Activated CD4-positive, alpha-beta T cell treated with anti-CD3 and anti-CD28 coated beads for 48 hours (primary cell): ENCODE results near the gene CATSPER4.

Experiments
- DNase-seq: peaks from one replicate; pipeline ENCODE4 v3.0.0-alpha.2; 2020

The CATSPER4 gene

DNA sequence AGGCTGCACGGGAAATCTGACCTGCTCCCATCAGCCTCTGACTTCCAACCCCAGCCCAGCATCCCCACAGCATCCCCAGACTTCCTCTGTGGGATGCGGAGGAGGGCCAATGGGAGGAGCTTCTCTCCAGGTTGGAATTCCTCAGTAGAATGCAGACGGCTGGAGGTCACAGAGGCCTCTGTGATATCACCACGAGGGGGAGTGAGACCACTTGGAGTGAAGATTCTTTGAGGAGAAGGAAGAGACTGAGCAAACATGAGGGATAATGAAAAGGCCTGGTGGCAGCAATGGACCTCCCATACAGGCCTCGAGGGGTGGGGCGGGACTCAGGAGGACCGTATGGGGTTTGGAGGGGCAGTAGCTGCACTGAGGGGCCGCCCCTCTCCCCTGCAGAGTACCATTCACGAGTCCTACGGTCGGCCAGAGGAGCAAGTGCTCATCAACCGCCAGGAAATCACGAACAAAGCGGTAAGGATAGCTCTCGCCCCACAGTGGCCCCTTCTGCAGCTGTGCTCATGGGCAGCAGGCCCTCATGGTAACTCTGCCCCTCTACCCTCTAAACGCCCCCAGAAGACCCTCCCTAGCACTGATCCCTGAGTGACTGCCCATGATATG is at the start of gene CATSPER4:
Gene CATSPER4, plus strand, starts transcription at position 230 of the 615 bp plus-strand sequence. Its CDS starts 26 bp downstream, at position 256.
- no peak for DNase-seq

GRCh38 chr1:26142159-26142558 is 48.2 kb upstream of the CATSPER4 start:
- DNase-seq = no peak

GRCh38 chr1:26145041-26145959 is 45.1 kb upstream of the CATSPER4 start:
- DNase-seq = peak; percentile 78

GRCh38 chr1:26145960-26146294 is 44.5 kb upstream of the CATSPER4 start:
- no peak for DNase-seq

DNA sequence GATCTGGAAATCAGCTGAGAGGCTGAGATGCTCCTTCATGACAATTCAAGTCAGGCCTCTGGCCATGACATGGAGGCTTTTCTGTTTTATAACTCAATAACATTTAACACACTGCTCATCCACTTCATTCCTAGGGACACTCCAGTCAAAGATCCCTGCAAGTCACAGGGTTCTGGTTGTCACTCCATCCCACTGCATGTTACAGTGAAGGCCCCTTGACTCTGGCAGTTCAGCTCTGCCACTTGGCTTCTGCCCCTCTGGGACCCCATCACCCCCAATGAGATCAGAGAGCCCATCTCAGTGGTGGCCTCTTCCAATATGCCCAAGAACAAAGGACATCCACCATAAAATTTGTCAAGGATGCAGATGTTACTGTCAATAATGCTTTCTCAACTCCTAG is 41.5 kb upstream of the CATSPER4 start:
- no peak for DNase-seq

DNA sequence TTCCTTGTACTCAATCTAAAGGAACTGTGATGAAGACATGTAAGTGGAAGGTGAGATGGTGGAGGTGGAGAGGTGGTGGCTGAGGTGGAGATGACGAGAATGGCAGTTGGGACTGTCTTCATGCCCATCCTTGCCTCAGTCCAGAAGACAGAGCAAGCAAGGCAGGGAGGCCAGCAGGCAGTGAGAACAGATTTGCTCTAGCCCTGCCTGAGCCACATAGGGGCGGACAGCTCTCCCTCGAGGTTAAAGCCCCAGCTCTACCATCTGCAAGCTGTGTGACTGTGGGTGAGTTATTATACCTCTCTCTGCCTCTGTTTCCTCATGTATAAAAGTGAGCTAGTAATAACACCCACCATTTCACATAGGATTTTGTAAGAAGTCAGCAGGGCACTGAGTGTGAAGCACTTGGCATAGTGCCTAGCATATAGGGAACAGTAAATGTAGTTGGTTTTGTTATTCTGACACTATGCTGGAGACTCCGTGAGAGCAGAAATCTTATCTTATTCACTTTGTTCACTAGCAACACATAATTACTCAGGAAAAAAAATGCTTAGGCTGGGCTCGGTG is 36.4 kb upstream of the CATSPER4 start:
- no peak for DNase-seq

GRCh38 chr1:26154750-26155149 is 35.7 kb upstream of the CATSPER4 start:
- no peak for DNase-seq

DNA sequence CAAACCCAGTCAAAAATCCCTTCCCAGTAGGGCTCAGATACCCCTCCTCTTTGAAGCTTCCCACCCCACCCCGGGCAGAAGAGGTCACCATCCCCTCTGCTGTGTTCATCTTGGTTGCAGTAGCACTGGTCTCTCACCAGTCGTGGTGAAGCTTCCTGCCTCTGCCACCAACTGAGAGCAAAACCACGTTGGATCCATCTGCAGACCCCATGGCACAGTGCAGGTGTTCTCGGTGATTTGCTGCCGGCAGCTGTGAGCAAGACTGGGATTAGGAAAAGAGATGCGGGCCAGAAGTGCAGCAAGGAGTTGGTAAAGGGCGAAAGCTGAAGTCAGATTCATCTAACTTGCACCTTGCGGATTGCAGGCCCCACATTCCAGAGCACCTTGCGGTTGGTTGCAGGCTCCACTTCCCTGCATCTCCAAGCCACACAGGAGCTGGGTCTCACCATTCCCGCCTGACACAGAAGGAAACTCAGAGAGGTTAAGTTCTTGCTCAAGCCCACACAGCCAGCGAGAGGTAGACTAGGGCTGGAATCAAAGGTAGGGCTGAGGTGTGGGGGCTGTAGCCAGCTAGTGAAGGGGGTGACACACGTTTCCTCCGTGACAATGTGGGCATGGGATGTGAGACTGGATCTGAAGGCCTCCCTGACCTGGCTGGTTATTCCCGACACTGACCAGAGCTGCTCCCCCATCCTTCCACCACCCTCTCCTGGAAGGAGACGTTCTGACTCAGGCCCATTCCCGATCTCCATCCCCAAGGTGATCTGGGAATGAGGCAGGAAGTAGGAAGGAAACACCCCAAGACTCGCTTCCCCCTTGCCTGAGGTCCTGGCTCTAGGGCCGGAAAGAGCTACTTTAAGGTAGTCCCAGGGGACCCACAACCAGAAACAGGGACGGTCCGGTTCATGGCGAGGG is 34.8 kb upstream of the CATSPER4 start:
- DNase-seq = no peak

DNA sequence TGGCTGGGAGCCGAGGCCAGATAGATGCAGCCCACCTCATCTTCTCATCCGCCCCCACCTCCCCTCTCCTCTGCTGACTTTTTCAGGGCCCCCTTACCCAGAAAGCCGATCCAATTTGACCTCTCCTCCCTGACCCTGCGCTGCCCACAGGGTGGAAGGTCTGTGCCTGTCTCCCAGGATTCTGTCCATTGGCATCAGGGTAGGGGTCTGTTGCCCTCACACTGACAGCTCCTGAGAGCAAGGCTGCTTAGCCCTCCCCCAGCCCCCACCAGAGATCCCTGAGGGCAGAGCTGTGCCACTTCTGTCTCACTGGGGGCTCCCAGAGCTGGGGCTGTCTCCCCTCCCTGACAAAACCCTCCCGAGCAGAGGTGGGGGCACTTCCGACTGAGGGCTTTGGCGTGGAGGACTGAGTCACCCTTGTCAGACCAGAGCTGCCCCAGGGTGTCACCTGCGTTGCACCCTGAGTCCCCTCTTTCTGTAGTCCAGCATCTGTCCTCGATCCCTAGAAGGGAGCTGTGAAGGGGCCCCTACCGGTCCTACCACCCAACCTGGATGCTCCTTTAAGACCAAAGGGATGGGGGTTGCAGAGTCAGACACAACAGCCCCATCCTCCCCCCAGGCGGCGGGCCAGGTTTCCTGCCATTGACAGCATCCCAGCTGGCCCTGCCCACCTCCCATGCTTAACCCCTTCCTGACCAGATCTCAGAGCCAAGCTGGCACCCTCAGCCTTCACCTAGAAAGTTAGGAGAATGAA is 33.9 kb upstream of the CATSPER4 start:
- DNase-seq = no peak

DNA sequence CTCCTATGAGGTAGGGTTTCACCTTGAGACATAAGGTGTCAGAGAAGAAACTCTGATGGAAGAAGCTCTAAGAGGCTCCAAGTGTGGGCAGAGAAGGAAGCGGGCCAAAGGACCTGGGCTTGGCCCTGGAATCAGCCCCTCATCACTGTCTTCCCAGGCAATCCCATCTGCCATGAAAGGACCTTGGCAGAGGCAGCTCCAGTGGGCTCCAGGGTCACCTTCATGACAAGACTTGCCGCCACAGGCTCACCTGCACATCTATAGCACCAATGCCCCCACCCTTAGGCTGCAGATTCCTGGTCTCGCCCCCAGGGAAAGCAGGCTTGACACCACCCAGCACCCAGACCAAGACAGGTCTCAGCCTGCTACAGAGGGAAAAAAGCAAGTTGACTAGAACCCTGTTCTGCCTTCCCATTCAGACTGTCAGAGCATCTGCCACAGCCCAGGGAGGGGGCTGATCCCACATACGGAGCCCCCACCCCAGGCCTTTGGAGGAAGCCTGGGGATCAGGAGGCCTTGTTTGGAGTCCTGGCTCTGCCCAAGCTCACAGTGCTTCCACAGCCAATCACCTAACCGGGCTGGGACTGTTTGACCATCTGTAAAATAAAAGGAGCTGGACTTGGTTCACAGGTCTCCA is 32.0 kb upstream of the CATSPER4 start:
- no peak for DNase-seq

- DNase-seq = no peak
These were observed 31.3 kb upstream of the CATSPER4 start, which contains the start of gene FAM110D for GRCh38 chr1:26158908-26159742. Gene FAM110D (plus strand): TSS chr1:26159079. CDS start chr1:26161292, 2,213 bp downstream.

- no peak for DNase-seq
These were observed 30.7 kb upstream of the CATSPER4 start for GRCh38 chr1:26159743-26160039.

- no peak for DNase-seq
These were observed 29.6 kb upstream of the CATSPER4 start for GRCh38 chr1:26160527-26161414.

DNA sequence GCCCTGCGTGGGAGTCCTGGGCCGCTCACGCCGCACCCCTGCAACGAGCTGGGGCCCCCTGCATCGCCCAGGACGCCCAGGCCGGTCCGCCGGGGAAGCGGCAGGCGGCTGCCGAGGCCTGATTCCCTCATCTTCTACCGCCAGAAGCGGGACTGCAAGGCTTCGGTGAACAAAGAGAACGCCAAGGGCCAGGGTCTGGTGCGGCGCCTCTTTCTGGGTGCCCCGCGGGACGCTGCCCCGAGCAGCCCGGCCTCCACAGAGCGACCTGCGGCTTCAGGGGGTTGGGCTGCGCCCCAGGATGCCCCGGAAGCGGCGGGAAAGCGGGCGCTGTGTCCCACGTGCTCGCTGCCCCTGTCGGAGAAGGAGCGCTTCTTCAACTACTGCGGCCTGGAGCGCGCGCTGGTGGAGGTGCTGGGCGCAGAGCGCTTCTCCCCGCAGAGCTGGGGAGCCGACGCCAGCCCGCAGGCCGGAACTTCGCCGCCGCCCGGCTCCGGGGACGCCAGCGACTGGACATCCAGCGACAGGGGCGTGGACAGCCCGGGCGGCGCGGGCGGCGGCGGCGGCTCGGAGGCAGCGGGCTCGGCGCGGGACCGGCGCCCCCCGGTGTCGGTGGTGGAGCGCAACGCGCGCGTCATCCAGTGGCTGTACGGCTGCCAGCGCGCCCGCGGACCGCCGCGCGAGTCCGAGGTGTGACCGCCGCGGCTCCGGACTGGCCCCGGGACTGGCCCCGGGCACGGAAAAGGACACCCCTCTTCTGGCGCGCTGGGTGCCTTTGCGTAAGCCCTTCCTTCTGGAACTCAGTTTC is 28.8 kb upstream of the CATSPER4 start:
- DNase-seq = peak; percentile 62

DNA sequence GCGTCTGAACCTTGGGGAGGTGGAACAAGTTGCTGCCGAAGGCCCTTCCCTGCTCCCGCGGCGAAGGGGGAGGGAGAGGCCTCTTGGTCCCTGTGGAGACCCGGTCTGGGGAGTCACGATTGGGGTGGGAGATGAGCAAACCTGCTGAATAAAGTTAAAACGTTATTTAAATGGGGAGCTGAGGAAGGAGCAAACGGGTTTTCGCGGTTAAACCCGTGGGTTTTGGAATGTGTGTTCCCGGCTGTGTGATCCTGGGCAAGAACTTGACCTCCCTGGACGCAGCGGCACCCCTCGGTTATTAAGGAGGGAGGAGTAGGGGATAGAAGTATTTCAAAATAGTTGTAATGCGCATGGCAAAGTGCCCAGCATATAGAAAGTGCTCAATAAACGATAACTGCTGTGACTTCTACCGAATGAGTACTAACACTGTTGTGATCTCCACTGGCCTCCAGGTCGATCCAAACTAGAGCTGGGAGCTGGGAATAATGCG is 28.1 kb upstream of the CATSPER4 start:
- DNase-seq = no peak

GRCh38 chr1:26163684-26164035 is 26.7 kb upstream of the CATSPER4 start:
- no peak for DNase-seq

DNA sequence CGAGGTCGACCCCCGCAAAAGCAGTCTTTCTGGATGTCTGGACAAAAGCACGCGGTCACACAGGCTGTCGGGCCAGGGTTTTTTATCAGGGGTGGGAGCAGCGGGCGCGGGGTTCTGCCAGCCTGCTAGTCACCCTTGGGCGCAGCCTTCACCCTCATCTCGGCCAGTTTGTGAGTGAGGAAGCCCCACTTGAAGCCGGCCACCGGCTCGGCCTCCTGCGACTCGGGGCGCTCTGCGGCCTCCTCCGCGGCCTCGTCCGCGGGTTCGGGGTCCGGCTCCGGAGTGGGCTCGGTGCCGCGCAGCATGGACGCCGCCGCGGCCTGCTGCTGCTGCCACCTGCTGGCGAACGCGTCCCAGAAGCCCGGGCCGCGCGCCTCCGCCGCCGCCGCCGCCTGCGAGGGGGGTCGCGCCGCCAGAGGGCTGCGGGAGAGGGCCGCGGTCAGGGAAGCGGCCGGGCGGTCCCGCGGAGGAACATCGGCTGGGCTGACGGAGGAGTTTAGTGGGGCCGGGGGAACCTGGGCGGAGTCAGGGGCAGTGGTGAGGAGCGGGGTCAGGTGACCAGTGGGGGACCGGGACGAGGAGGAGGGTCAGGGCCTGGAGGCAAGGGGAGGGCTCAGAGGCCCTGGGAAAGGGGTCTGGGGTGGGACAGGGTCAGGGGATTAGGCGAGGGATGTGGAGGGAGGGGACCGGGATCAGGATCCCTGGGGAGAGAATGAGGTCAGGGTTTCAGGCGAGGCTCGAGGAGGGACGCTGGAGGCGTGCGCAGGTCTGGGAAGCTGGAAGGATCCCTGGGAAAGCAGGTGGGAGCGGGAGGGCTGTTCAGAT is 26.2 kb upstream of the CATSPER4 start:
- DNase-seq = peak; percentile 55
